Calu3 (cell line): ENCODE results near the gene PCDHGB2. TPM values are rescaled to one million over a fixed set of nuclear protein-coding genes. Genes with fewer than 3 reads are reported as not detected.

Experiments used
- BruUV-seq: library from RNA; stranded (reverse); fragments of 400-500 nt; replicated peaks from 2 replicates; lab custom pipeline; 2021; lab: Mats Ljungman, UMichigan
- CTCF ChIA-PET: fragments of 300-600 bp; sonication (Branson Sonifier 250); formaldehyde crosslinking; loops from one replicate; lab custom pipeline; 2022; ENCODE audit warnings: antibody characterized with exemption; lab: Charles Lee
- DNase-seq: peaks from one replicate; pipeline ENCODE4 v3.0.0; 2022
- H3K27ac Mint-ChIP-seq: one replicate; pipeline ENCODE4 v1.8.0; 2022; ENCODE audit warnings: mixed read lengths; ENCODE audit not compliant: unreplicated experiment
- H3K27me3 Mint-ChIP-seq: one replicate; pipeline ENCODE4 v1.8.0; 2022; ENCODE audit warnings: mixed read lengths; ENCODE audit not compliant: unreplicated experiment
- H3K36me3 Mint-ChIP-seq: one replicate; pipeline ENCODE4 v1.8.0; 2022; ENCODE audit warnings: mild to moderate bottlenecking, moderate library complexity, mixed read lengths; ENCODE audit not compliant: insufficient read depth, unreplicated experiment
- H3K4me1 Mint-ChIP-seq: one replicate; pipeline ENCODE4 v1.8.0; 2022; ENCODE audit warnings: mild to moderate bottlenecking, low read depth, mixed read lengths; ENCODE audit not compliant: unreplicated experiment
- H3K4me3 Mint-ChIP-seq: one replicate; pipeline ENCODE4 v1.8.0; 2022; ENCODE audit warnings: mild to moderate bottlenecking, low read depth, moderate library complexity, mixed read lengths; ENCODE audit not compliant: unreplicated experiment
- H3K9me3 Mint-ChIP-seq: one replicate; pipeline ENCODE4 v1.8.0; 2022; ENCODE audit warnings: low read depth, mixed read lengths; ENCODE audit not compliant: unreplicated experiment
- CTCF ChIP-seq: fragments of 200-600 bp; IDR thresholded peaks from one replicate; pipeline ENCODE4 v1.8.0; 2022; ENCODE audit warnings: antibody characterized with exemption; ENCODE audit not compliant: unreplicated experiment
- intact Hi-C: fragments of 100-400 bp; cut with micrococcal nuclease; formaldehyde crosslinking; loops from one replicate; pipeline ENCODE4 v1.10.0; 2022; ENCODE audit not compliant: unreplicated experiment
- total RNA-seq: library from RNA; stranded (reverse); gene quantifications from 2 replicates; pipeline ENCODE4 v1.2.3, GENCODE V29; 2022

Gene PCDHGB2
- total RNA-seq, 1 experiment from 2014 or later = 0.38 TPM

- DNase-seq = no peak
- CTCF ChIA-PET = interaction anchor here (0.8 kb wide), 1 partner anchor 158 kb away, joined by 3 read pairs; the partner anchor contains the start of gene PCDHB10
- intact Hi-C loops = no loop called here
- no peak for TF ChIP-seq CTCF
- Mint-ChIP-seq H3K4me1 (no peaks in the 10 kb centered on the region), H3K4me3 (no peak within 1 kb of the TSS), H3K36me3 (peaks cover 5% of the 10 kb centered on the region), H3K27me3 (no peaks in the 10 kb centered on the region), H3K9me3 (peaks cover 16% of the 10 kb centered on the region), H3K27ac (no peak within 1 kb of the TSS)
- no TSS peak for BruUV-seq
Measured at GRCh38 chr5:141349917-141350619, 9.7 kb upstream of the PCDHGB2 start, which contains the start of gene PCDHGB1. PCDHGB1 (plus strand) TSS chr5:141350099; CDS start chr5:141350261, 162 bp downstream.

- no peak for DNase-seq
- H3K9me3 Mint-ChIP-seq = peaks cover 14% of the 10 kb centered on the region
- no peak overlapping the region for H3K27ac Mint-ChIP-seq
- no peaks in the 10 kb centered on the region for H3K4me1 Mint-ChIP-seq
- H3K27me3 Mint-ChIP-seq = no peaks in the 10 kb centered on the region
- TF ChIP-seq CTCF = no peak
- H3K36me3 Mint-ChIP-seq = peaks cover 5% of the 10 kb centered on the region
- BruUV-seq = no TSS peak
- CTCF ChIA-PET = no interaction called here
- intact Hi-C loops = no loop called here
- no peak overlapping the region for H3K4me3 Mint-ChIP-seq
Measured at GRCh38 chr5:141351591-141351990, 8.2 kb upstream of the PCDHGB2 start.

- no peak for TF ChIP-seq CTCF
- no peaks in the 10 kb centered on the region for H3K27me3 Mint-ChIP-seq
- H3K36me3 Mint-ChIP-seq = peaks cover 5% of the 10 kb centered on the region
- no TSS peak for BruUV-seq
- peaks cover 19% of the 10 kb centered on the region for H3K9me3 Mint-ChIP-seq
- H3K27ac Mint-ChIP-seq = no peak within 1 kb of the TSS
- intact Hi-C loops = no loop called here
- no peak for DNase-seq
- no peak within 1 kb of the TSS for H3K4me3 Mint-ChIP-seq
- H3K4me1 Mint-ChIP-seq = no peaks in the 10 kb centered on the region
- CTCF ChIA-PET = interaction anchor here (0.5 kb wide), 1 partner anchor 53 kb away, joined by 3 read pairs; no protein-coding TSS in a partner anchor
Measured at GRCh38 chr5:141354900-141355469, 4.8 kb upstream of the PCDHGB2 start, which contains the start of gene PCDHGA4. PCDHGA4 (plus strand) TSS chr5:141355021; CDS start chr5:141355108, 87 bp downstream.

- CTCF ChIA-PET = interaction anchor here (0.5 kb wide), 1 partner anchor 54 kb away, joined by 3 read pairs; no protein-coding TSS in a partner anchor
- DNase-seq = no peak
- no peak for TF ChIP-seq CTCF
- intact Hi-C loops = no loop called here
- no TSS peak for BruUV-seq
- Mint-ChIP-seq H3K4me1 (no peaks in the 10 kb centered on the region), H3K27ac (no peak overlapping the region), H3K9me3 (peaks cover 18% of the 10 kb centered on the region), H3K4me3 (no peak overlapping the region), H3K36me3 (no peaks in the 10 kb centered on the region), H3K27me3 (no peaks in the 10 kb centered on the region)
Measured at GRCh38 chr5:141355641-141356040, 4.2 kb upstream of the PCDHGB2 start.
